Activated CD4-positive, CD25-positive, alpha-beta regulatory T cell treated with anti-CD3 and anti-CD28 coated beads, Interleukin-2, amount 50 U/mL, for 16 hours (primary cell): ENCODE measurements around the gene PGAM5.
"Not testable (repeated sequence)": the region's sequence is repeated elsewhere in the genome, so short reads cannot be mapped to it uniquely, and the experiment has no call there.

Source experiments
- DNase-seq: peaks from one replicate; pipeline ENCODE4 v3.0.0-alpha.2; 2020; ENCODE audit warnings: low read depth, low spot score

PGAM5 gene

DNA sequence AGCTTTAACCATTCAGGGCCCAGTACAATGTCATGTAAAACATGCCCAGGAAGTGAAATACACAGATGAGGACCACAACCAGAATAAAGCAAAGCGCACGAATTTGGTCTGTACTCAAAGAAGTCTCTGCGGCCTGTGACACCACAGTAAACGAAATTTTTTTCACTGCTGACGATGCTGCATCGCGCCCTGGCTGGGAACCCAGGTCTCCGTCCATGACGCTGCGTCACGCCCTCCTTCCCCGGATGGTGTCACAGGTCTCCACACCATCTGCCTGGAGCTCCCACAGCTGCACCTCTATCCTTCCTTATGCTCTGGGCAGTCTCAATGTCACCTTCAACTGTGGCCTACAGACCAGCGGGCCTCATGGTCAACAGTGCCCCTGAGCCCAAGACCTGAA lies 33.2 kb downstream of the PGAM5 start:
- DNase-seq = no peak

DNA sequence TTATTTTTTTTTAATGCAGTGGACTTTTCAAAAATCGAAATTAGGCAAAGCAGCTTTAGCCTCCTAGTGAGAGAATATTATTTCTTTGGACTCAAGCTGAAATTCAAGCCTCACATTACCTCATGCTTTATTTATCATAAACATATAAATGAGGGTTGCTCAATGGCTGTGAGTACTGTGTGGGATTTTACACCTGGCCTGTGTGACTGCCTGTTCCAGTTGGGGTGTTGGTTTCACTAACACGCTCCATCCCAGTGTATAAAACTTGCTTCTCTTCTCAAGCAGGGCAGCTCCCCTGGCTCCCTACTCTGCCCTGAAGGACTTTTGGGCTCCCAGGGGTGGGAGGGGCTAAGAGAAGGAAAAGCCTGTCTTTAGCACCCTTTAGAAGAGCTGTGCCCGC lies 36.0 kb downstream of the PGAM5 start:
- DNase-seq = no peak

DNA sequence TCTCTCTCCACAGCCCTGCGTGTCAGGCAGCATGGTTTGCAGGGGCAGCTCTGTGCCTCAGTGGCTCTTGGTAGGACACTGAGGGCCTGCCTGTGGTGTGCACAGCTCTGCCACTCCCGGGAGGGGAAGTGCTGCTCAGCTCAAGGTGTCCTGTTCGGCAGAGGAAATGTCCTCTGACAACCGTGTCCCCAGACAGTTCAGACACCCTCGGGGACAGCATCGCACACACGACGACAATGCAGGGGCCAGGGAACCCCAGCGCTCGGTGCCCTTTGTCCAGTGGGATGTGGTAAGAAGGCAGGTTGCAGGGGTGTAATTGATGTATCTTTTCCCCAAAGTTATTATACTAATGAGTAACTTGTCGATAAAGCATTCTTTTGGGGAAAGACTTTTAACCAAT lies 36.8 kb downstream of the PGAM5 start:
- DNase-seq = no peak

DNA sequence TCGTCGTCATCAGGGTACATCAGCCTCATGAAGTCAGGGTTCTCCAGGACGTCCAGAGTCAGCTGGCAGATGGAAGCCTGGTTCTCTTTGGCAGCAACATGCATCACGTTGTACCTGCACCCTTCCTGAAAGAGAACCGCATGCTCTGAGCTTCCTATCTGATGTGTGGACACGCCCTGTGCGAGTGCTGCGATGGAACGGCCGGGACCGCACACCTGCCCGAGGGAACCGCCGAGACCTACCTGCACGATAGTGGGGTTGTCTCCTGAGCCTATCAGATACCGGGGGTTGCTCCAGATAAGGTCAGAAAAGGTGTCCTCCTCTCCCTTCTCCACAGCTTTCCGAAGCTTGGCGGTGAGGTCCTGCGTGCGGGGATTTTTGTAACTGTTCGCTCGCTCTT lies 37.3 kb downstream of the PGAM5 start:
- no peak for DNase-seq

DNA sequence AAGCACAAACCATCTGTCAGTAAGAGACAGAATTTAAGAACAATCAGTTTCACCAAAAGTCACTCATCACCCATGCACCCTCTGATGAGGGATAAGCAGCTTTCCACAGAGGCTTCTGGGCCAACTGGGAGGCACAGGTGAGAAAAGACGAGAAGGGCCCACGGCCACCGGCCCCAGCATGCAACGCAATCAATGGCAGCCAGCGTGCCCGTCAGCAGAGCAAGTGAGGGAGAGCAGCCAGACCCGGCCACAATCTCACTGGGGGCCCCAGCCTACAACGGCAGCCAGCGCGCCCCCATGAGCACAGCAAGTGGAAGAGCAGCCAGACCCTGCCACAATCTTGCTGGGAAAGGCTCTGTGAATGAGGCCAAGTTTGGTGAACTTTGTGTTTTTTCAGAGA lies 37.7 kb downstream of the PGAM5 start:
- DNase-seq = no peak

DNA sequence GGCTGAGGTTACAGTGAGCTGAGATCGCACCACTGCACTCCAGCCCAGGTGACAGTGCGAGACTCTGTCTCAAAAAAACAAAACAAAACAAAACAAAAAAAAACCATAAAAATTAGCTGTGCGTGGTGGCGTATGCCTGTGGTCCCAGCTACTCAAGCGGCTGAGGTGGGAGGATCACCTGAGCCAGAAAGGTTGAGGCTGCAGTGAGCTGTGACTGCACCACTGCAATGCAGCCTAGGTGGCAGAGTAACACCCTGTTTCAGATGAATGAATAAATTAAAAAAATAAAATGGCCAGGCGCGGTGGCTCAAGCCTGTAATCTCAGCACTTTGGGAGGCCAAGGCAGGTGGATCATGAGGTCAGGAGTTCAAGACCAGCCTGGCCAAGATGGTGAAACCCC lies 43.0 kb downstream of the PGAM5 start:
- not testable (repeated sequence) for DNase-seq

DNA sequence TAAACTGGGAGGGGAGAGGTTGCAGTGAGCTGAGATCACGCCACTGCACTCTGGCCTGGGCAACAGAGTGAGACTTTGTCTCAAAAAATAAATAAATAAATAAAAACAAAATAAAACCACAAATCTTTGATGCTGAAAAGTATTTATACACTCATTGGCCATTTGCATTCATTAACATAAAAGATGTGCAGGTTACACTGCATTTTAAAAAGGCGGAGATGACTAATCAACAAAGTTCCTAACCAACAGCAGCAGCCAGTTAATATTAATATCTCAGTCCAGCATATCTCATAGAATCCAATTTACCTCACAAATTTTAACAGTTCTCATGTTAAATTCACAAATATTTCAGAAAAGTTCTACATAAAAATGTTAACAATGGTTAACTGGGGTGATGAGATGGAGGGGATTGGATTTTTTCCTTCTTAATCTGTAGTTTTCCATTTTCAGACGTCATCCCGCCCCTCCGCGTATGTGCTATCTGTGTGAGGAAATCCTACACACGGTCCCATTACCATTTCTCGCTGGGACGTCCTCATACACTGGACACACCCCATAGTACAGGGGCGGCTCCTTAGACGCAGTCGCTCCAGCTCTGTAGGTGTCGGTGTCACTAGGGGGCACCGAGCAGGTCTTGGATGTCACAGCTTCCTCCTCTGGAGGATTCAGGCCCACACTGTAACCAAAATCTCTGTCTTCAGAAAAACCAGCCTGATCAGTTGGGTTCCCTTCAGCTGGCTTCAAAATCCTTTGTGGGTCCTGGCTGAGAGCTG lies 43.7 kb downstream of the PGAM5 start:
- DNase-seq = no peak

DNA sequence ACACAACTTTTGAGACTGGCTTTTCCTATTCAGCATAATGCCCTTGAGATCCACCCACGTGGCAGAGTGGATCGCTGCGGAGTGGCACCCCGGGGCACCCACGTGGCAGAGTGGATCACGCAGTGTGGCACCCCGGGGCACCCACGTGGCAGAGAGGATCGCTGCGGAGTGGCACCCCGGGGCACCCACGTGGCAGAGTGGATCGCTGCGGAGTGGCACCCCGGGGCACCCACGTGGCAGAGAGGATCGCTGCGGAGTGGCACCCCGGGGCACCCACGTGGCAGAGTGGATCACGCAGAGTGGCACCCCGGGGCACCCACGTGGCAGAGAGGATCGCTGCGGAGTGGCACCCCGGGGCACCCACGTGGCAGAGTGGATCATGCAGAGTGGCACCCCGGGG lies 48.2 kb downstream of the PGAM5 start:
- DNase-seq = not testable (repeated sequence)

DNA sequence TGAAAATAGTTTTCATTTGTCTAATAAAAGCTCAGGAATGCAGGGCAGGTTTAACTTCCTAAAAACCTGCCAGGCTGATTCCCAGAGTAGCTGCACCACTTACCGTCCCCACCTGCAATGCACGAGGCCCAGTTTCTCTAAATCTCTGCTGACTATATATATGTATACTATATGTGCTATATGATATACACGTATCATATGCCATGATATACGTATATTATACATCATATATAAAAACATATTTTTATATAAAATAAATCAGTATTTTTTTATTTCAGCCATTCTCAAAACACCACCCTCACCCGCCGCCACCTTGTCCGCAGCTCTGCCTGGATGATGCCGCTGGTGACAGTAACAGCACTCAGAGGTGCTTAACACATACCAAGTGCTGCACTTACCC lies 48.7 kb downstream of the PGAM5 start:
- no peak for DNase-seq

DNA sequence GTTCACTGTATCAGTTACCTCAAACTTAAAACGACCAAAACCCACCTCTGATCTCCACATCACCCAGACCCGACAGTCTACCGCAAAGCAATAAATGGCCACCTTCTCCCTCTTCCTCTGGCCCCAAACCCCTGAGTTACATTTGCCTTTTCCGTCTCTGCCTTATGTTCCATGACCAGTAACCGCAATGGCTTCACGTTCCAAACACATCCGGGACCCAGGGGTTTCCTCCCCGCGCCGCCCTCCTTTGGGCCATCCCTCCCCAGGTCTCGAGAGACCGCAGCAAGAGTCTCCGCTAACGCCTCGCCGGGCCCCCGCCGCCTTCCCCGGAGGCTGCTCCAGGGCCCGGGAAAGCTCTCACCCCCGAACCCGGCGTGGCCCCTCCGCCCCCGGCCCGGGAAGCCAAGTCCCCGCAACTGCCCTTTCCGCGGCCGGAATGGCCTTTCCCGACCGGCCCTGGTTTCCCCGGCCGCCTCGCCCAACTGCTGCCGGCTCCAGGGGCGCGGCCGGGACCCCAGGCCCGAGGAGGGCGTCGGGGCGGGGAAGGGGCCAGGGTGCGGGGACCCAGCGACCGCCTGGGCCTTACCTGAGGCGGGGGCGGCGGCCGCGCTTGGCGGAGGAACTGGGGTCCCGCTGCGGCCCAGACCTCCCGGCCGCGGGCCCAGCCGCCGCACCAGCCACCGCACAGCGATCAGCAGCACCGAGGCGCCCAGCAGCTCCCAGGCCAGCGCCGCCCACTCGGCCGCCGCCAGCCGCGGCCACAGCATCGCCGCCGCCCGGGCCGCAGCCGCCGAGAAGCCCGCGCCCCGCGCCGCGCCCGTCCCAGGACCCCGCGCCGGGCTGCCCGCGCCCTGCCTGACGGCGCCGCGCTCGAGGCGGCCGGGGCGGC lies 50.6 kb downstream of the PGAM5 start, which contains the start of gene ANKLE2:
Gene ANKLE2 (minus strand): TSS at position 801 of the 889 bp plus-strand sequence. CDS start 34 bp downstream, at position 767.
- DNase-seq = peak; percentile 40

DNA sequence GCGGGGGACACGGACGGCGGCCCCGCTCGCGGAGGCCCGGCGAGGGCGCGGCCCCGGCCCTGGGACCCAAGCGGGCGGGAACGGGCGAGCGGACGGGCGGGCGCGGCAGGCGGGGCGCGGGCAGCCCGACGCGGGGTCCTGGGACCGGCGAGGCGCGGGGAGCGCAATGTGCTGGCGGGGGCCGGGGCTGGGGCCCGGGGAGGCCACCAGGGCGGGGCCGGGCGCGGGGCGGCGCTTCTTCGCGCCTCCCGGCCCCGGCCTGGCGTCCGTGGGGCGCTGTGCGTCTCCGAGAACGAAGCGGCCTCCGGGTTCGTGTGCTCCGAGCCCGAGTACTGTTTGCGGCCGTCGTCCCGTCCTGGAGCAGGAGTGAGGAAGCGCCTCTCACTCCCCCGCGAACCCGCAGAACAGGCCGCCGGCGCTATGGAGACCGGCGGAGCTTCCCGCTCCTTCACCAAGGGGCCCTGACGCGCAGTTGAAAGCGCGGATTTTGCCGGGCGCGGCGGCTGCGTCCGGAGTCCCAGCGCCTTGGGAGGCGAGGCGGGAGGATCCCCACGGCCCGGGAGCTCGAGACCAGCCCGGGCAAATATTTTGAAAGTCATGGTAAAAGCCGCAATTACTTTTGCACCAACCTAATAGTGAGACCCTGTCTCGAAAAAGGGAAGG lies 51.4 kb downstream of the PGAM5 start:
- DNase-seq = peak; percentile 70

DNA sequence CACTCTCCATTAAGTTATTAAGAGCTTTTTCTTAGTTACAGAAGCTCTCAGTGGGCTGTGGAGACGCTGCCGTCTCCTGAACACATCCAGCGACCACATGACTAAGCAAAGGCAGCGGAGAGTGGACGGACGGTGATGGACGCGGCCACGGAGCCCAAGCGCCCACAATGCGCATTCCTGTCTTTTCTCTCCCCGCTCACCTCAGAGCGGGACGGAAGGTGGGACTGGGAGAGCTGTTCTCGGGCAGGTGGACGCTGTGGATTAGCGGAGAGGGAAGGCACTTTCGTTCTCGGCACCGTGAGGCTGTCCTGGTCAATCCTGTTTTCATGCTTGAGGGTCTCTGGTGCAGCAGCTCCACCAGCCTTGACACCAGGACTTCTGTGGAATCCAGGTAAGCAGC lies 53.6 kb downstream of the PGAM5 start:
- DNase-seq = no peak

DNA sequence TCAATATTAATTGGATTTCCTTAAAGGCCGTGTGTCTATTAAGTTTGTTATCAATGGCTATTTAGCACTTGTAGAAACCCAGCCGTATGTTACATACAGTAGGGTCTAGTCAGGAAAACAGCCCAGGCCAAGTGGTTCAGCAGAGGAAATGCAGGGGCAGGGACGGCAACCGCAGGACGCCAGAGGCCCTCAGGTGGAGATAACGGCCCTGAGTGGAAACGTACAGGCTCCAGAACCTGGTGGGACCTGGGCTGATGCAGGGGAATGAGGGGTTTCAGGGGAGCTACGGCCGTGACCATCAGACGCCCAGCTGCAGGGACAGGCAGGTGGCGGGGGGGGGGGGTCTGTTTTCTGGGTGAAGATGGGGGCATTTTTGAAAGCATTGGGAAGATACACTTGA lies 54.7 kb downstream of the PGAM5 start:
- DNase-seq = no peak

DNA sequence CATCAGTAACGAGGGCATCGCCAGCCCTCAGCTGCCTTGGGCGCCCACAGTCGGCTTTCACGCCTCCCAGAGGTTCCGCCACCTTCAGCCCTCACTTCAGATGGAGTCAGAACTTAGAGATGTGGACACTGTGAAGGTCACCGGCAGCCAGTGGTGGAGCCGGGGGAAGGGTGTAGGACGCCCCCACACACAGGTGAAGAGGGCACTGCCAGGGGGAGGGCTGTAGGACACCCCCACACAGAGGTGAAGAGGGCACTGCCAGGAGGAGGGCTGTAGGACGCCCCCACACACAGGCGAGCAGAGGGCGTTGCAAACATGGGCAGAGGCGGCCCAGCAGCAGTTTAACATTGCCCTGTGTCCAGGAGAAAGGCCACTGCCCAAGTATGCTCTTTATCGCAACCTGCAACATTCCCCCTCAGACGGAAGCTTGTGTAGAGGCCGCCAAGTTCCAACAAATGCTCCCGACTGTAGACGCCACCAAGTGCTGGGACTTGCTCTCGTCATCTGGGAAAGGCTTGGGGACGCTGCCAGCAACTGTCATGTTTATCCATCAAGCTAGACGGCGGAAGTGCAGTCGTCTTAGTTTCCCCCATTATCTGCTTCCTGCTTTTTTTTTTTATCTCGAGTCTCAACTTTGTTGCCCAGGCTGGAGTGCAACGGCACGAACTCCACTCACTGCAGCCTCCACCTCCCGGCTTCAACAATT lies 55.9 kb downstream of the PGAM5 start:
- DNase-seq = no peak

DNA sequence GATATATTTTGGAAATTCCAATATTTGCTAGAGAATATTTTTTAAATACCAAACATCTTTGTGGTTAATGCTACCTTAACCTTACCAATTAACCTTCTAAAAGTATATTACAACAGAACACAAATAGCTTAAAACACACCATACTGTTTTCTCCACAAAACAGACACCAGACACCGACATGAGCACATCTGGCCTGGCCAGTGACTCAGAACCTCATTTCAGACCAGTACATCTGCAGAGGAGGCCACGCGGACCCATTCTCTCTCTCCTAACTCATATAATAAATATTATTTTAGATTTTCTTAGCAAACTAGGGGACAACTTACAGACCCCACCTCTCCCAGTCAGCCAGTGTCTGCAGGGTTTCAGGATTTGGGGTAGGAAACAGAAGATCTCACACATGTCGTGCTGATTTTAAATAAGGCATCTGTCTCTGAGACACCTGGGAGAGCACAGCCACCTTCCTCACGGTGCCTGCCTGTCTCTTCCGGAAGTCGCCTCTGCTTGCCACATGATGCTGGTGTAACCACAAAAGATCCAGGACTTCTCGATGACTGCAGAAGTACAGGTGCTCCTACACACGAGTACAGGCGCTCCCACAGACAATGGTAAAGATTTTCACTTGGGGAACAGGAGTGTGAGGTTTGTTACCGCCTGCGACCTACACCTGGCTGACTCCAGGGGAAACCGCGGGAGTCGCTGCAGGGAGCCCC lies 60.6 kb downstream of the PGAM5 start:
- DNase-seq = no peak
